HG02610 (cell line): ENCODE data around the gene TAS2R43.
"Not testable (repeated sequence)": the region's sequence is repeated elsewhere in the genome, so short reads cannot be mapped to it uniquely, and the experiment has no call there.

Experiments used
- ATAC-seq: cut with Tn5 transposase; IDR thresholded peaks from one replicate; pipeline ENCODE4 v1.9.1; 2021; ENCODE audit warnings: mild to moderate bottlenecking, moderate library complexity; ENCODE audit not compliant: unreplicated experiment

The TAS2R43 gene

GRCh38 chr12:11092128-11092527 is at the start of gene TAS2R43:
Gene TAS2R43 (minus strand): TSS chr12:11092313. CDS start chr12:11092229, 84 bp downstream.
- no peak for ATAC-seq

- peak; percentile 83 for ATAC-seq
Measured at GRCh38 chr12:11136075-11136474, 44.0 kb upstream of the TAS2R43 start.

- no peak for ATAC-seq
Measured at GRCh38 chr12:11134305-11134704, 42.2 kb upstream of the TAS2R43 start, which contains the start of gene TAS2R30. Gene TAS2R30 (minus strand): TSS chr12:11134644. CDS start chr12:11134244, 400 bp downstream.

- ATAC-seq, result no peak
Measured at GRCh38 chr12:11133816-11134215, 41.7 kb upstream of the TAS2R43 start.

- no peak for ATAC-seq
Measured at GRCh38 chr12:11133162-11133561, 41.0 kb upstream of the TAS2R43 start.

GRCh38 chr12:11130999-11131398 is 38.9 kb upstream of the TAS2R43 start:
- no peak for ATAC-seq

- no peak for ATAC-seq
Measured at GRCh38 chr12:11130382-11130781, 38.3 kb upstream of the TAS2R43 start.

GRCh38 chr12:11114130-11114529 is 22.0 kb upstream of the TAS2R43 start:
- not testable (repeated sequence) for ATAC-seq

- ATAC-seq, result not testable (repeated sequence)
Measured at GRCh38 chr12:11111213-11111612, 19.1 kb upstream of the TAS2R43 start.

- no peak for ATAC-seq
Measured at GRCh38 chr12:11108862-11109261, 16.7 kb upstream of the TAS2R43 start.

- no peak for ATAC-seq
Measured at GRCh38 chr12:11107719-11108118, 15.6 kb upstream of the TAS2R43 start.

- ATAC-seq, result no peak
Measured at GRCh38 chr12:11106288-11106687, 14.2 kb upstream of the TAS2R43 start.

- no peak for ATAC-seq
Measured at GRCh38 chr12:11105546-11105945, 13.4 kb upstream of the TAS2R43 start.

GRCh38 chr12:11094910-11095309 is 2.8 kb upstream of the TAS2R43 start:
- ATAC-seq, result peak; percentile 86

GRCh38 chr12:11089246-11089645 is 2.9 kb downstream of the TAS2R43 start:
- no peak for ATAC-seq

- ATAC-seq, result peak; percentile 83
Measured at GRCh38 chr12:11085419-11085818, 6.7 kb downstream of the TAS2R43 start.

GRCh38 chr12:11081987-11082386 is 10.1 kb downstream of the TAS2R43 start:
- ATAC-seq, result no peak

- ATAC-seq, result no peak
Measured at GRCh38 chr12:11078246-11078645, 13.9 kb downstream of the TAS2R43 start.

GRCh38 chr12:11075642-11076041 is 16.5 kb downstream of the TAS2R43 start:
- peak; percentile 49 for ATAC-seq

GRCh38 chr12:11071414-11071813 is 20.7 kb downstream of the TAS2R43 start:
- ATAC-seq, result no peak

GRCh38 chr12:11070999-11071398 is 21.1 kb downstream of the TAS2R43 start:
- ATAC-seq, result no peak

GRCh38 chr12:11069854-11070365 is 22.2 kb downstream of the TAS2R43 start:
- ATAC-seq, result no peak

GRCh38 chr12:11067514-11067913 is 24.6 kb downstream of the TAS2R43 start:
- no peak for ATAC-seq
